GM18861 (cell line): Measurements from ENCODE around the gene ZNF506.
"Not testable (repeated sequence)": the region's sequence is repeated elsewhere in the genome, so short reads cannot be mapped to it uniquely, and the experiment has no call there.

Source experiments
- ATAC-seq: cut with Tn5 transposase; IDR thresholded peaks from one replicate; pipeline ENCODE4 v1.9.1; 2021; ENCODE audit not compliant: unreplicated experiment

ZNF506 gene

GRCh38 chr19:19746286-19747213, 75.0 kb downstream of the ZNF506 start:
- no peak for ATAC-seq

- ATAC-seq, result no peak
Measured at GRCh38 chr19:19745496-19746285, 75.9 kb downstream of the ZNF506 start.

- ATAC-seq, result no peak
Measured at GRCh38 chr19:19744641-19745040, 76.9 kb downstream of the ZNF506 start.

- not testable (repeated sequence) for ATAC-seq
Measured at GRCh38 chr19:19743921-19744320, 77.6 kb downstream of the ZNF506 start.

- no peak for ATAC-seq
Measured at GRCh38 chr19:19743176-19743575, 78.4 kb downstream of the ZNF506 start.

- no peak for ATAC-seq
Measured at GRCh38 chr19:19742773-19743172, 78.8 kb downstream of the ZNF506 start.
